ENCODE data around the gene BRD1.

The BRD1 gene

GRCh38 chr22:49777569-49778249, 50.0 kb downstream of the BRD1 start:
- no peak overlapping the region for H3K4me2 ChIP-seq (ENCODE audit: low read length)
- peaks cover 4% of the 10 kb centered on the region; the same call in 1 of the 2 replicates for H3F3A ChIP-seq (ENCODE audit: control insufficient read depth, insufficient read depth)
- peaks cover 56% of the 10 kb centered on the region for H3K36me3 ChIP-seq (ENCODE audit: control insufficient read depth, low read length)
- H3K27me3 ChIP-seq (ENCODE audit: control insufficient read depth, low read length) = no peaks in the 10 kb centered on the region
- no peak overlapping the region for H3K27ac ChIP-seq (ENCODE audit: low read depth, low read length)
- H3K9me3 ChIP-seq (ENCODE audit: control insufficient read depth, insufficient read depth, low read length) = no peaks in the 10 kb centered on the region
- peaks cover 6% of the 10 kb centered on the region; the same call in 1 of the 2 replicates for H4K20me1 ChIP-seq (ENCODE audit: control insufficient read depth, insufficient read depth, low read depth, low read length)
- H3K79me2 ChIP-seq (ENCODE audit: control insufficient read depth, low read length) = peaks cover 38% of the 10 kb centered on the region
- no peaks in the 10 kb centered on the region for H3K9me2 ChIP-seq (replicated peaks; ENCODE audit: control insufficient read depth, low read length)
- TF ChIP-seq CTCF (IDR thresholded peaks at IDR 0.05; ENCODE audit: low read depth, low read length, poor library complexity, severe bottlenecking) (no peak), EZH2phosphoT487 (IDR thresholded peaks at IDR 0.05; ENCODE audit: borderline replicate concordance, low read length) (no peak)
- no peak overlapping the region for H3K4me3 ChIP-seq (ENCODE audit: low read length)
- no peaks in the 10 kb centered on the region for H3K4me1 ChIP-seq (ENCODE audit: control insufficient read depth, low read length)

GRCh38 chr22:49776891-49777290, 50.8 kb downstream of the BRD1 start:
- H3K4me1 ChIP-seq (ENCODE audit: control insufficient read depth, low read length) = no peaks in the 10 kb centered on the region
- peaks cover 38% of the 10 kb centered on the region for H3K79me2 ChIP-seq (ENCODE audit: control insufficient read depth, low read length)
- no peaks in the 10 kb centered on the region for H3K9me2 ChIP-seq (replicated peaks; ENCODE audit: control insufficient read depth, low read length)
- no peak overlapping the region for H3K4me3 ChIP-seq (ENCODE audit: low read length)
- TF ChIP-seq EZH2phosphoT487 (IDR thresholded peaks at IDR 0.05; ENCODE audit: borderline replicate concordance, low read length) (no peak), CTCF (IDR thresholded peaks at IDR 0.05; ENCODE audit: low read depth, low read length, poor library complexity, severe bottlenecking) (no peak)
- no peak overlapping the region for H3K4me2 ChIP-seq (ENCODE audit: low read length)
- H3K9me3 ChIP-seq (ENCODE audit: control insufficient read depth, insufficient read depth, low read length) = no peaks in the 10 kb centered on the region
- H3K27me3 ChIP-seq (ENCODE audit: control insufficient read depth, low read length) = no peaks in the 10 kb centered on the region
- peaks cover 61% of the 10 kb centered on the region for H3K36me3 ChIP-seq (ENCODE audit: control insufficient read depth, low read length)
- H3F3A ChIP-seq (ENCODE audit: control insufficient read depth, insufficient read depth) = peaks cover 4% of the 10 kb centered on the region; the same call in 1 of the 2 replicates
- H3K27ac ChIP-seq (ENCODE audit: low read depth, low read length) = no peak overlapping the region
- H4K20me1 ChIP-seq (ENCODE audit: control insufficient read depth, insufficient read depth, low read depth, low read length) = peaks cover 6% of the 10 kb centered on the region; the same call in 1 of the 2 replicates

GRCh38 chr22:49775867-49776511, 51.7 kb downstream of the BRD1 start:
- Histone ChIP-seq H3K79me2 (ENCODE audit: control insufficient read depth, low read length) (peaks cover 29% of the 10 kb centered on the region), H4K20me1 (ENCODE audit: control insufficient read depth, insufficient read depth, low read depth, low read length) (peaks cover 6% of the 10 kb centered on the region; the same call in 1 of the 2 replicates), H3K9me2 (replicated peaks; ENCODE audit: control insufficient read depth, low read length) (no peaks in the 10 kb centered on the region), H3K27me3 (ENCODE audit: control insufficient read depth, low read length) (no peaks in the 10 kb centered on the region), H3K27ac (ENCODE audit: low read depth, low read length) (no peak overlapping the region), H3K4me1 (ENCODE audit: control insufficient read depth, low read length) (no peaks in the 10 kb centered on the region), H3K4me3 (ENCODE audit: low read length) (no peak overlapping the region), H3K9me3 (ENCODE audit: control insufficient read depth, insufficient read depth, low read length) (no peaks in the 10 kb centered on the region), H3K36me3 (ENCODE audit: control insufficient read depth, low read length) (peaks cover 59% of the 10 kb centered on the region), H3K4me2 (ENCODE audit: low read length) (no peak overlapping the region), H3F3A (ENCODE audit: control insufficient read depth, insufficient read depth) (peaks cover 4% of the 10 kb centered on the region; the same call in 1 of the 2 replicates)
- TF ChIP-seq EZH2phosphoT487 (IDR thresholded peaks at IDR 0.05; ENCODE audit: borderline replicate concordance, low read length) = no peak
- no peak for TF ChIP-seq CTCF (IDR thresholded peaks at IDR 0.05; ENCODE audit: low read depth, low read length, poor library complexity, severe bottlenecking)

Data from DOHH2 (cell line).